ENCODE measurements around the gene LAIR1. TPM values are rescaled to one million over a fixed set of nuclear protein-coding genes. Genes with fewer than 3 reads are reported as not detected.
A peak's percentile ranks its signal among the peaks of the same experiment; 100 is the strongest.
"Not testable (repeated sequence)": the region's sequence is repeated elsewhere in the genome, so short reads cannot be mapped to it uniquely, and the experiment has no call there.

LAIR1 gene
- total RNA-seq, 1 donor from 2014 or later = 11.1 TPM

GRCh38 chr19:54373781-54374631, 9.3 kb upstream of the LAIR1 start:
- no peaks in the 10 kb centered on the region for H3K4me1 ChIP-seq
- no peaks in the 10 kb centered on the region for H3K27me3 ChIP-seq
- no peak for DNase-seq (ENCODE audit: low spot score in 2 of 2)
- no peak for TF ChIP-seq CTCF (IDR thresholded peaks at IDR 0.05)
- no peaks in the 10 kb centered on the region for H3K36me3 ChIP-seq
- intact Hi-C loops (cut with DNase I) = no loop called here
- no peaks in the 10 kb centered on the region for H3K9me3 ChIP-seq
- H3K4me3 ChIP-seq = no peak overlapping the region
- peak overlapping the region in 1 of 2 donors; percentile 10 for H3K27ac ChIP-seq

- intact Hi-C loops (cut with DNase I) = not testable (repeated sequence)
Observed at GRCh38 chr19:54371453-54371852, 6.7 kb upstream of the LAIR1 start.

GRCh38 chr19:54370434-54370796, 5.7 kb upstream of the LAIR1 start:
- DNase-seq (ENCODE audit: low spot score in 2 of 2); H3K36me3 ChIP-seq; H3K4me3 ChIP-seq; H3K4me1 ChIP-seq; H3K27ac ChIP-seq; H3K27me3 ChIP-seq; intact Hi-C loops (cut with DNase I); H3K9me3 ChIP-seq: not testable (repeated sequence)

More at GRCh38 chr19:54371453-54371852, 6.7 kb upstream of the LAIR1 start:
- not testable (repeated sequence) for H3K4me1 ChIP-seq; DNase-seq (ENCODE audit: low spot score in 2 of 2); H3K36me3 ChIP-seq; H3K27me3 ChIP-seq; H3K4me3 ChIP-seq; H3K27ac ChIP-seq; H3K9me3 ChIP-seq

GRCh38 chr19:54369688-54370433, 5.1 kb upstream of the LAIR1 start:
- H3K36me3 ChIP-seq; H3K27ac ChIP-seq; H3K27me3 ChIP-seq; intact Hi-C loops (cut with DNase I); H3K4me3 ChIP-seq; H3K4me1 ChIP-seq; H3K9me3 ChIP-seq; DNase-seq (ENCODE audit: low spot score in 2 of 2): not testable (repeated sequence)

- H3K27me3 ChIP-seq = no peaks in the 10 kb centered on the region
Observed at GRCh38 chr19:54369082-54369687, 4.5 kb upstream of the LAIR1 start.

GRCh38 chr19:54366811-54367210, 2.1 kb upstream of the LAIR1 start:
- TF ChIP-seq CTCF (IDR thresholded peaks at IDR 0.05) = no peak
- Histone ChIP-seq H3K4me1 (no peaks in the 10 kb centered on the region), H3K9me3 (no peaks in the 10 kb centered on the region), H3K27me3 (no peaks in the 10 kb centered on the region), H3K36me3 (no peaks in the 10 kb centered on the region), H3K27ac (no peak overlapping the region), H3K4me3 (no peak overlapping the region)
- intact Hi-C loops (cut with DNase I) = no loop called here
- no peak for DNase-seq (ENCODE audit: low spot score in 2 of 2)

More at GRCh38 chr19:54369082-54369687, 4.5 kb upstream of the LAIR1 start:
- H3K4me3 ChIP-seq = no peak overlapping the region
- TF ChIP-seq CTCF (IDR thresholded peaks at IDR 0.05) = no peak
- intact Hi-C loops (cut with DNase I) = no loop called here
- no peaks in the 10 kb centered on the region for H3K36me3 ChIP-seq
- H3K27ac ChIP-seq = no peak overlapping the region
- H3K9me3 ChIP-seq = no peaks in the 10 kb centered on the region
- DNase-seq (ENCODE audit: low spot score in 2 of 2) = no peak
- H3K4me1 ChIP-seq = no peaks in the 10 kb centered on the region

GRCh38 chr19:54365798-54366197, 1.1 kb upstream of the LAIR1 start:
- DNase-seq (ENCODE audit: low spot score in 2 of 2); H3K4me3 ChIP-seq; intact Hi-C loops (cut with DNase I): not testable (repeated sequence)

GRCh38 chr19:54361680-54362422, 2.9 kb downstream of the LAIR1 start:
- H3K9me3 ChIP-seq; H3K27ac ChIP-seq; H3K27me3 ChIP-seq; DNase-seq (ENCODE audit: low spot score in 2 of 2); H3K36me3 ChIP-seq; H3K4me3 ChIP-seq; intact Hi-C loops (cut with DNase I); H3K4me1 ChIP-seq: not testable (repeated sequence)

More at GRCh38 chr19:54365798-54366197, 1.1 kb upstream of the LAIR1 start:
- H3K27me3 ChIP-seq, H3K27ac ChIP-seq, H3K4me1 ChIP-seq, H3K9me3 ChIP-seq, H3K36me3 ChIP-seq: not testable (repeated sequence)

- H3K9me3 ChIP-seq; intact Hi-C loops (cut with DNase I); H3K27me3 ChIP-seq; H3K36me3 ChIP-seq; DNase-seq (ENCODE audit: low spot score in 2 of 2); H3K4me1 ChIP-seq; H3K27ac ChIP-seq; H3K4me3 ChIP-seq: not testable (repeated sequence)
Observed at GRCh38 chr19:54359149-54359820, 5.4 kb downstream of the LAIR1 start.

All from ascending aorta (tissue), 2 donors.